ENCODE data around the gene IL12B. TPM values are rescaled to one million over a fixed set of nuclear protein-coding genes. Genes with fewer than 3 reads are reported as not detected.

Gene IL12B
- total RNA-seq, 2 experiments from 2014 or later: not detected

- Mint-ChIP-seq H3K9me3 (peaks cover 3% of the 10 kb centered on the region), H3K36me3 (ENCODE audit: low read depth) (peaks cover 4% of the 10 kb centered on the region), H3K4me3 (no peak overlapping the region), H3K4me1 (ENCODE audit: low read depth) (peaks cover 29% of the 10 kb centered on the region), H3K27ac (no peak overlapping the region), H3K27me3 (no peaks in the 10 kb centered on the region)
- ATAC-seq: peak; percentile 15
- POLR2A ChIA-PET: no interaction called here
- intact Hi-C loops (cut with micrococcal nuclease): no loop called here
- no peak for TF ChIP-seq CTCF (IDR thresholded peaks at IDR 0.05)
- CTCF ChIA-PET: interaction anchor here (1.6 kb wide), 1 partner anchor 12 kb away, joined by 3 read pairs; no protein-coding TSS in a partner anchor
- no peak for DNase-seq
These were observed 13.2 kb upstream of the IL12B start for GRCh38 chr5:159343295-159344094.

- intact Hi-C loops (cut with micrococcal nuclease): no loop called here
- ChIA-PET POLR2A (no interaction called here), CTCF (no interaction called here)
- Mint-ChIP-seq H3K36me3 (ENCODE audit: low read depth) (peaks cover 4% of the 10 kb centered on the region), H3K27me3 (no peaks in the 10 kb centered on the region), H3K9me3 (peaks cover 3% of the 10 kb centered on the region), H3K4me1 (ENCODE audit: low read depth) (peaks cover 36% of the 10 kb centered on the region), H3K4me3 (no peak overlapping the region), H3K27ac (no peak overlapping the region)
- DNase-seq (no peak), ATAC-seq (no peak)
- no peak for TF ChIP-seq CTCF (IDR thresholded peaks at IDR 0.05)
These were observed 12.6 kb upstream of the IL12B start for GRCh38 chr5:159342840-159343239.

- POLR2A ChIA-PET: interaction anchor here (0.7 to 1.2 kb wide), 3 partner anchors 9 to 113 kb away, joined by 3 to 4 read pairs (median 3); no protein-coding TSS in a partner anchor
- intact Hi-C loops (cut with micrococcal nuclease): no loop called here
- ATAC-seq (peak; percentile 31), DNase-seq (peak; percentile 61)
- H3K4me1 Mint-ChIP-seq (ENCODE audit: low read depth): peaks cover 45% of the 10 kb centered on the region
- H3K27ac Mint-ChIP-seq: no peak overlapping the region
- no peak overlapping the region for H3K4me3 Mint-ChIP-seq
- no peak for TF ChIP-seq CTCF (IDR thresholded peaks at IDR 0.05)
- H3K27me3 Mint-ChIP-seq: no peaks in the 10 kb centered on the region
- peaks cover 3% of the 10 kb centered on the region for H3K9me3 Mint-ChIP-seq
- CTCF ChIA-PET: interaction anchor here (1.2 to 1.4 kb wide), 2 partner anchors 11 to 185 kb away, joined by 4 to 5 read pairs; no protein-coding TSS in a partner anchor
- H3K36me3 Mint-ChIP-seq (ENCODE audit: low read depth): peaks cover 4% of the 10 kb centered on the region
These were observed 11.6 kb upstream of the IL12B start for GRCh38 chr5:159341906-159342310.

- DNase-seq: peak; percentile 20
These were observed 10.9 kb upstream of the IL12B start for GRCh38 chr5:159341145-159341544.

More at GRCh38 chr5:159341145-159341544, 10.9 kb upstream of the IL12B start:
- H3K4me1 Mint-ChIP-seq (ENCODE audit: low read depth): peaks cover 50% of the 10 kb centered on the region
- TF ChIP-seq CTCF (IDR thresholded peaks at IDR 0.05): no peak
- no peak overlapping the region for H3K4me3 Mint-ChIP-seq
- peak overlapping the region; percentile 12 for H3K27ac Mint-ChIP-seq
- peak; percentile 35 for ATAC-seq
- intact Hi-C loops (cut with micrococcal nuclease): no loop called here
- H3K36me3 Mint-ChIP-seq (ENCODE audit: low read depth): peaks cover 4% of the 10 kb centered on the region
- H3K27me3 Mint-ChIP-seq: no peaks in the 10 kb centered on the region
- POLR2A ChIA-PET: interaction anchor here (1.2 kb wide), 1 partner anchor 71 kb away, joined by 4 read pairs; no protein-coding TSS in a partner anchor
- H3K9me3 Mint-ChIP-seq: peaks cover 3% of the 10 kb centered on the region
- CTCF ChIA-PET: interaction anchor here (0.8 to 1.5 kb wide), 6 partner anchors 9 to 184 kb away, joined by 3 to 5 read pairs (median 4); no protein-coding TSS in a partner anchor

Data from activated CD8-positive, alpha-beta T cell treated with anti-CD3 and anti-CD28 coated beads for 36 hours (primary cell).